ENCODE results near the gene BCAS4.

The BCAS4 gene

DNA sequence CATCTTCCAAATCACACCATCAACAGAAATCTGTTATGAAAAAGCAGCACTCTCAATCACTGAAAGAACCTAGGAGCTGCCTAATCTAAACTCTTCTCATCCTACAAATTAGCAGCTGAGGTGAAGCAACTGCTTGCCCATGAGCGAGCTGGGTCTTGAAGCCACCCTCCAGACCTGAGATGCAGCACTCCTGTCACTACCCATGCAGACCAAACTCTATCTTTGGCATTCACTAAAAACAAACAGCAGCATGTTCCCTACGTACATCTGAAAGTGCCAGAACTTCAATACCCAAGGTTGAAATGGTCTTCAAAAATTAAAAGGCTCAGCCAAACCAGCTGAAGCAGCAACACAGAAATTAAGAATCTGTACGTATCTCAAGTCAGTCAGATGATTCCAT lies 122.1 kb downstream of the BCAS4 start:
- DNase-seq, result no peak

DNA sequence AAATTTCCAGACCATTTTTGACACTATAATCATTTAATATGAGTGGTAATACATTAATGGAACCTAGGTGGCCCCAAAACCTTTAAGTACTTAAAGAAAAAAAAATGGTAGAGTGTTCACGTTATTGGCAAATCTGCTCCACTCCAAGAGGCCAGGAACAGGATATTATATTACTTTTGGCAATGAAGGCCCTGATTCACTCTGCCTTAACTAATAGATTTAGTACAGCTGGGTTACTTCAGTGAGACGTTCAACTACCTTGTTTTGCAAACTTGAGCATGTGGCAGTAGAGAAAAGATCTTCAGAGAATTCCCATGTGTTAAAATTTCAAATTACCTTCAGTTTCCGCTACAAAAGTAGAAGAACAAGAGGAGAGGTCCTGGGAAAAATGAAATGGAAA lies 123.5 kb downstream of the BCAS4 start:
- DNase-seq, result no peak

DNA sequence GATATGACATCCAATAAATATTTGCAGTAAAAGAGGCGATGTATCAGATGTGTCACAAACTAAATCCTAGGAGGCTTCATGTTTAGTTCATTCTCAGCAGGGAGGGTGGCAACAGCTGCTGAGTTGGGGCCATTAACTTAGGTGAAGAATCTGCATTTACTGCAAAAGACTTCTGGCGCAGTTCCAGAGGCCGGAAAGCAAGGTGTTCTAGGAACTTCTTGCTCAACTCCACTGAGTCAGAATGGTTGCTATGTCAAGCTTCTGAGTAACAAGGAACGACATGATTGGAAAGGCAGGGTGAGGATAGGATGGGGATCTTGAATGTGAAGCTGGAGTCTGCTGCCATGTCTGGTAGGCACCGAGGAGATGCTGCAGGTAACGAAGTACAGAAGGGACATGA lies 124.7 kb downstream of the BCAS4 start:
- DNase-seq, result no peak

GRCh38 chr20:50920997-50921396 lies 126.1 kb downstream of the BCAS4 start:
- no peak for DNase-seq

- no peak for DNase-seq
These were observed 127.1 kb downstream of the BCAS4 start for GRCh38 chr20:50921803-50922501.

DNA sequence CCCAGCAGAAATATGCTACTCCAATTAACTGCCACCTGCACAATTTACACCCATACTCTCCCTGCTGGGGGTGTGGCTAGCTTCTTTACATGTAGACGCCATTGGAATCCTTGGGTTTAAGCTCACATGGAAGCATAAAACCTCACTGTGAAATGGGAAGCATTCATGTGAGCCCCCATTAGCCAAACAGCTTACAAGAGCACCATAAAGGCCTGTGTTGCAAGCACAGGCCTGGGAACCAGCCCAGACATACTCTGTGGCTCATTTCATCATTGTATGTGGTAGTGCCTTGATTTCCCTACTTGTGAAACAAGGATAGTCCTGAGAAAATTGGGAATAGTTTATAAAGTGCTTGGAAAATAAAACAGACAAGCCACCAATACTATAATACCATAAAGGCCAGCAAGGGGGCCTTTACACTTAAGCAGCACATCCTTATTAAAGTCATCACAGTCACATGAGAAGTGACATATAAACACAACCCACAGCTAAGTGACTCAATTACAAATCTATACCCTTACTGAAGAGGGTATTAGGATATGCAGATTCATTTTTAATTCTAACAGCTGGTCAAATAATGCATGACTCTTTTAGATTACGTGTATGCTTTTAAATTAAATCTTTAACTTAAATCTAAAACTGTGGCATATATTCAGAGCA lies 129.5 kb downstream of the BCAS4 start:
- no peak for DNase-seq

- DNase-seq, result no peak
These were observed 131.7 kb downstream of the BCAS4 start for GRCh38 chr20:50926530-50926929.

Data from NCI-H2107 (cell line).